ENCODE data around the gene ADAMTS7. TPM values are rescaled to one million over a fixed set of nuclear protein-coding genes. Genes with fewer than 3 reads are reported as not detected.
"Not testable (repeated sequence)": the region's sequence is repeated elsewhere in the genome, so short reads cannot be mapped to it uniquely, and the experiment has no call there.

ADAMTS7 gene
- total and polyA plus RNA-seq, 2 of the 8 experiments (the other 6 are each of a cell fraction or from before 2014, with no cell fraction given): 27.9 to 45.2 TPM

- H3K9me3 ChIP-seq (ENCODE audit: insufficient read depth in 2 of 2, low read depth in 1 of 2, low read length in 1 of 2); H3K4me3 ChIP-seq (ENCODE audit: extremely low read depth in 1 of 4, insufficient read depth in 2 of 4, low read depth in 3 of 4, low read length in 4 of 4); H3K79me1 ChIP-seq (ENCODE audit: low read depth, low read length); H3K27ac ChIP-seq (ENCODE audit: low read depth, low read length); H3K4ac ChIP-seq (replicated peaks; ENCODE audit: insufficient read length, low read depth, low read length); H4K8ac ChIP-seq (ENCODE audit: extremely low read depth, insufficient read depth, low read length); H3K56ac ChIP-seq (replicated peaks; ENCODE audit: insufficient read length, low read depth, low read length); FAIRE-seq; H3K18ac ChIP-seq (ENCODE audit: extremely low read depth, low read length); H2AK5ac ChIP-seq (ENCODE audit: low read depth, low read length); H2BK15ac ChIP-seq (ENCODE audit: low read length); H3K27me3 ChIP-seq (replicated peaks in 1 of 4; ENCODE audit: control insufficient read depth in 3 of 4, extremely low read depth in 1 of 4, insufficient read depth in 3 of 4, low read length in 3 of 4); H2BK5ac ChIP-seq (ENCODE audit: low read depth, low read length); POLR2A ChIA-PET (ENCODE audit: partially characterized antibody); H3K79me2 ChIP-seq (ENCODE audit: control insufficient read depth in 1 of 2, insufficient read depth in 2 of 2, low read length in 2 of 2); H4K91ac ChIP-seq (replicated peaks; ENCODE audit: insufficient read length, low read length); H3K23ac ChIP-seq (ENCODE audit: insufficient read length); H3K14ac ChIP-seq (ENCODE audit: insufficient read length); H3K4me2 ChIP-seq (ENCODE audit: insufficient read depth in 1 of 2, low read depth in 2 of 2, low read length in 2 of 2); H2AFZ ChIP-seq (ENCODE audit: low read length); DNase-seq (ENCODE audit: low read depth in 1 of 2, low spot score in 2 of 2); H4K5ac ChIP-seq (ENCODE audit: insufficient read length, low read depth, low read length); H2BK20ac ChIP-seq (ENCODE audit: low read length); H2BK120ac ChIP-seq (replicated peaks; ENCODE audit: low read depth, low read length); H2BK12ac ChIP-seq (ENCODE audit: low read depth, low read length); H3K9ac ChIP-seq (replicated peaks in 1 of 4; ENCODE audit: extremely low read depth in 1 of 4, low read depth in 3 of 4, low read length in 3 of 4); H3K4me1 ChIP-seq (replicated peaks in 1 of 4; ENCODE audit: control insufficient read depth in 3 of 4, insufficient read depth in 4 of 4, low read length in 3 of 4); H4K20me1 ChIP-seq (replicated peaks in 1 of 2; ENCODE audit: control insufficient read depth in 1 of 2, insufficient read depth in 2 of 2, low read length in 2 of 2); H3K23me2 ChIP-seq (ENCODE audit: low read depth, low read length): not testable (repeated sequence)
- CTCF ChIA-PET (ENCODE audit: partially characterized antibody): interaction anchor here (1.6 to 1.7 kb wide), 2 partner anchors 9 kb away, joined by 5 to 12 read pairs; no protein-coding TSS in a partner anchor
- H3K36me3 ChIP-seq (ENCODE audit: control insufficient read depth in 2 of 4, insufficient read depth in 4 of 4, low read length in 3 of 4): peaks cover 2 to 18% (median 6%) of the 10 kb centered on the region in 4 experiments; a peak in 5 of 8 replicates
- WGBS, 2 experiments (ENCODE audit: extremely low coverage in 1 of 2, insufficient coverage in 1 of 2, insufficient read length in 1 of 2, insufficient replicate concordance in 2 of 2, low coverage in 1 of 2, low lambda C conversion rate in 2 of 2, missing lambda C conversion rate in 1 of 2): no CpG with 5 or more reads among the region's 7 CpGs
Observed at GRCh38 chr15:78799102-78799501, 12.2 kb downstream of the ADAMTS7 start.

GRCh38 chr15:78798355-78798754 is 12.9 kb downstream of the ADAMTS7 start:
- H2BK12ac ChIP-seq (ENCODE audit: low read depth, low read length); H2AFZ ChIP-seq (ENCODE audit: low read length): not testable (repeated sequence)
- 71% methylated on average over 5 of the region's 5 CpGs; no CpG with 5 or more reads in 1 of the 2 experiments for WGBS, 2 experiments (ENCODE audit: extremely low coverage in 1 of 2, insufficient coverage in 1 of 2, insufficient read length in 1 of 2, insufficient replicate concordance in 2 of 2, low coverage in 1 of 2, low lambda C conversion rate in 2 of 2, missing lambda C conversion rate in 1 of 2)

More at GRCh38 chr15:78798355-78798754, 12.9 kb downstream of the ADAMTS7 start:
- H3K27ac ChIP-seq (ENCODE audit: low read depth, low read length); H2BK120ac ChIP-seq (replicated peaks; ENCODE audit: low read depth, low read length); H2BK5ac ChIP-seq (ENCODE audit: low read depth, low read length); H3K4ac ChIP-seq (replicated peaks; ENCODE audit: insufficient read length, low read depth, low read length); H2AK5ac ChIP-seq (ENCODE audit: low read depth, low read length); H4K91ac ChIP-seq (replicated peaks; ENCODE audit: insufficient read length, low read length); H3K23me2 ChIP-seq (ENCODE audit: low read depth, low read length); H3K4me2 ChIP-seq (ENCODE audit: insufficient read depth in 1 of 2, low read depth in 2 of 2, low read length in 2 of 2); DNase-seq (ENCODE audit: low read depth in 1 of 2, low spot score in 2 of 2); H3K18ac ChIP-seq (ENCODE audit: extremely low read depth, low read length); H4K5ac ChIP-seq (ENCODE audit: insufficient read length, low read depth, low read length); H3K9ac ChIP-seq (replicated peaks in 1 of 4; ENCODE audit: extremely low read depth in 1 of 4, low read depth in 3 of 4, low read length in 3 of 4); H3K79me1 ChIP-seq (ENCODE audit: low read depth, low read length); H2BK20ac ChIP-seq (ENCODE audit: low read length); H3K9me3 ChIP-seq (ENCODE audit: insufficient read depth in 2 of 2, low read depth in 1 of 2, low read length in 1 of 2); H3K27me3 ChIP-seq (replicated peaks in 1 of 4; ENCODE audit: control insufficient read depth in 3 of 4, extremely low read depth in 1 of 4, insufficient read depth in 3 of 4, low read length in 3 of 4); H3K56ac ChIP-seq (replicated peaks; ENCODE audit: insufficient read length, low read depth, low read length); H2BK15ac ChIP-seq (ENCODE audit: low read length); H3K4me3 ChIP-seq (ENCODE audit: extremely low read depth in 1 of 4, insufficient read depth in 2 of 4, low read depth in 3 of 4, low read length in 4 of 4); H4K8ac ChIP-seq (ENCODE audit: extremely low read depth, insufficient read depth, low read length); H4K20me1 ChIP-seq (replicated peaks in 1 of 2; ENCODE audit: control insufficient read depth in 1 of 2, insufficient read depth in 2 of 2, low read length in 2 of 2); H3K23ac ChIP-seq (ENCODE audit: insufficient read length); H3K79me2 ChIP-seq (ENCODE audit: control insufficient read depth in 1 of 2, insufficient read depth in 2 of 2, low read length in 2 of 2); FAIRE-seq; POLR2A ChIA-PET (ENCODE audit: partially characterized antibody); H3K14ac ChIP-seq (ENCODE audit: insufficient read length); H3K4me1 ChIP-seq (replicated peaks in 1 of 4; ENCODE audit: control insufficient read depth in 3 of 4, insufficient read depth in 4 of 4, low read length in 3 of 4): not testable (repeated sequence)
- CTCF ChIA-PET (ENCODE audit: partially characterized antibody): interaction anchor here (1.7 kb wide), 1 partner anchor 9 kb away, joined by 12 read pairs; no protein-coding TSS in a partner anchor
- H3K36me3 ChIP-seq (ENCODE audit: control insufficient read depth in 2 of 4, insufficient read depth in 4 of 4, low read length in 3 of 4): peaks cover 2 to 18% (median 6%) of the 10 kb centered on the region in 4 experiments; a peak in 5 of 8 replicates

Measured in H1 (cell line).